ENCODE measurements around the gene ABCD1. TPM values are rescaled to one million over a fixed set of nuclear protein-coding genes. Genes with fewer than 3 reads are reported as not detected.

ABCD1 gene
- total RNA-seq, 1 donor from 2014 or later: 19.5 TPM

GRCh38 chrX:153773741-153774575 is 49.3 kb downstream of the ABCD1 start:
- no peaks in the 10 kb centered on the region for H3K4me1 Mint-ChIP-seq (ENCODE audit: unreplicated experiment)
- no peak overlapping the region for H3K4me3 Mint-ChIP-seq (ENCODE audit: unreplicated experiment)
- H3K9me3 Mint-ChIP-seq (ENCODE audit: unreplicated experiment): no peaks in the 10 kb centered on the region
- DNase-seq (ENCODE audit: low spot score): no peak
- H3K27ac Mint-ChIP-seq (ENCODE audit: unreplicated experiment): no peak overlapping the region
- no peak for TF ChIP-seq CTCF (IDR thresholded peaks at IDR 0.05; ENCODE audit: unreplicated experiment)
- H3K27me3 Mint-ChIP-seq (ENCODE audit: unreplicated experiment): peaks cover 5% of the 10 kb centered on the region
- H3K36me3 Mint-ChIP-seq (ENCODE audit: low read depth, unreplicated experiment): no peaks in the 10 kb centered on the region

DNA sequence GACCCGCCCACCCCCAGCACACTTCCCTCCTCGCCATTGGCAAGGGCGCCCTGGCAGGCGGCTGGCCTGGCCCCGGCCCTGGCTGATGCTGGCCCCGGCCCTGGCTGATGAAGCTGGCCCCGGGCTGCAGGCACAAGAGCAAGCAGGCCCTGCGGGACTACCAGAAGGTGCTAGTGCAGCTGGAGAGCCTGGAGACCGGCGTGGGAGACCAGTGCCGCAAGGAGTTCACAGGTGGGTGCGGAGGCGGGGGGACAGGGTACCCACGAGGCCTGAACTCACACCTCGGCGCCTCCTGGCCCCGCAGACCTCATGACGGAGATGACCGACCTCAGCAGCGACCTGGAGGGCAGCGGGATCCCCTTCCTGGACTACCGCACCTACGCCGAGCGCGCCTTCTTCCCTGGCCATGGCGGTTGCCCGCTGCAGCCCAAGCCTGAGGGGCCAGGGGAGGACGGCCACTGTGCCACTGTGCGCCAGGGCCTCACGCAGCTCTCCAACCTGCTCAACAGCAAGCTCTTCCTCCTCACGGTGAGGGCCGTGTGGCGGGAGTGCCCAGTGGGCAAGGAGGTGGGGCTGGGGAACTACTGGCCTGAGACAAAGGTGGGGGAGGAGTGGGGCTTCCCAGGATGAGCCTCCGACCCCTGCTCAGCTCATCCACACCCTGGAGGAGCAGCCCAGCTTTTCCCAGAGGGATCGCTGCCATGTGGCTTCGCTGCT is 50.1 kb downstream of the ABCD1 start:
- Mint-ChIP-seq H3K27ac (ENCODE audit: unreplicated experiment) (no peak overlapping the region), H3K27me3 (ENCODE audit: unreplicated experiment) (peaks cover 5% of the 10 kb centered on the region), H3K4me1 (ENCODE audit: unreplicated experiment) (no peaks in the 10 kb centered on the region), H3K4me3 (ENCODE audit: unreplicated experiment) (no peak overlapping the region), H3K9me3 (ENCODE audit: unreplicated experiment) (no peaks in the 10 kb centered on the region), H3K36me3 (ENCODE audit: low read depth, unreplicated experiment) (no peaks in the 10 kb centered on the region)
- DNase-seq (ENCODE audit: low spot score): no peak
- no peak for TF ChIP-seq CTCF (IDR thresholded peaks at IDR 0.05; ENCODE audit: unreplicated experiment)

GRCh38 chrX:153775293-153776119 is 50.9 kb downstream of the ABCD1 start:
- no peaks in the 10 kb centered on the region for H3K4me1 Mint-ChIP-seq (ENCODE audit: unreplicated experiment)
- H3K27me3 Mint-ChIP-seq (ENCODE audit: unreplicated experiment): peaks cover 2% of the 10 kb centered on the region
- H3K27ac Mint-ChIP-seq (ENCODE audit: unreplicated experiment): no peak overlapping the region
- no peak overlapping the region for H3K4me3 Mint-ChIP-seq (ENCODE audit: unreplicated experiment)
- no peaks in the 10 kb centered on the region for H3K9me3 Mint-ChIP-seq (ENCODE audit: unreplicated experiment)
- no peak for TF ChIP-seq CTCF (IDR thresholded peaks at IDR 0.05; ENCODE audit: unreplicated experiment)
- H3K36me3 Mint-ChIP-seq (ENCODE audit: low read depth, unreplicated experiment): no peaks in the 10 kb centered on the region
- DNase-seq (ENCODE audit: low spot score): no peak

DNA sequence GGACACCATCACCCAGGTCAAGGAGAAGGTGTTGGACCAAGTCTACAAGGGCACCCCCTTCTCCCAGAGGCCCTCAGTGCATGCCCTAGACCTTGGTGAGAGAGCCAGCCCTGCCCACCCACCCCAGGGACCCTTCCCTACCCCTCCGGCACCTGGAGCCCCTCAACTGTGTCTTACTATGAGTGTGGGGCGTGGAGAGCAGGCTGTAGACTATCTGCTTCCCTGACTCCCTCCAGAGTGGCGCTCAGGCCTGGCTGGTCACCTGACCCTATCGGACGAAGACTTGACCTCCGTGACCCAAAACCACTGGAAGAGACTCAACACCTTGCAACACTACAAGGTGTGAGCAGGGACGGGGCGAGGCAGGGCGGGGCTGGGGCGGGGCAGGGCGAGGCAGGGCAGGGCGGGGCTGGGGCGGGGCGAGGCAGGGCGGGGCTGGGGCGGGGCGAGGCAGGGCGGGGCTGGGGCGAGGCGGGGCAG is 51.5 kb downstream of the ABCD1 start:
- no peaks in the 10 kb centered on the region for H3K9me3 Mint-ChIP-seq (ENCODE audit: unreplicated experiment)
- no peaks in the 10 kb centered on the region for H3K4me1 Mint-ChIP-seq (ENCODE audit: unreplicated experiment)
- no peak for DNase-seq (ENCODE audit: low spot score)
- H3K36me3 Mint-ChIP-seq (ENCODE audit: low read depth, unreplicated experiment): no peaks in the 10 kb centered on the region
- peaks cover 1% of the 10 kb centered on the region for H3K27me3 Mint-ChIP-seq (ENCODE audit: unreplicated experiment)
- H3K27ac Mint-ChIP-seq (ENCODE audit: unreplicated experiment): no peak overlapping the region
- no peak overlapping the region for H3K4me3 Mint-ChIP-seq (ENCODE audit: unreplicated experiment)
- TF ChIP-seq CTCF (IDR thresholded peaks at IDR 0.05; ENCODE audit: unreplicated experiment): no peak
